Activated CD4-positive, alpha-beta T cell treated with anti-CD3 and anti-CD28 coated beads, Interleukin-10, Interleukin-2, amounts not matched to agents 100 ng/mL and 50 ng/mL, durations not matched to agents 16 hours and 8 hours (primary cell): ENCODE data around the gene AADAC.
A peak's percentile ranks its signal among the peaks of the same experiment; 100 is the strongest.
"Not testable (repeated sequence)": the region's sequence is repeated elsewhere in the genome, so short reads cannot be mapped to it uniquely, and the experiment has no call there.

Experiments
- DNase-seq: peaks from one replicate; pipeline ENCODE4 v3.0.0-alpha.2; 2020

The AADAC gene

GRCh38 chr3:151859233-151859673 is 45.3 kb downstream of the AADAC start:
- no peak for DNase-seq

GRCh38 chr3:151859905-151860304 is 46.0 kb downstream of the AADAC start:
- DNase-seq = no peak

- no peak for DNase-seq
These were observed 49.7 kb downstream of the AADAC start for GRCh38 chr3:151863611-151864010.

GRCh38 chr3:151864423-151865101 is 50.6 kb downstream of the AADAC start:
- DNase-seq = no peak

- DNase-seq = no peak
These were observed 52.9 kb downstream of the AADAC start for GRCh38 chr3:151866711-151867410.

GRCh38 chr3:151867666-151868065 is 53.8 kb downstream of the AADAC start:
- no peak for DNase-seq

GRCh38 chr3:151869181-151869580 is 55.3 kb downstream of the AADAC start:
- DNase-seq = no peak

- peak; percentile 14 for DNase-seq
These were observed 57.9 kb downstream of the AADAC start for GRCh38 chr3:151871639-151872468.

- no peak for DNase-seq
These were observed 59.5 kb downstream of the AADAC start, which contains the start of gene SUCNR1 for GRCh38 chr3:151873398-151873797. SUCNR1 (plus strand) TSS chr3:151873643; CDS start chr3:151879893, 6,250 bp downstream.

- DNase-seq = not testable (repeated sequence)
These were observed 60.2 kb downstream of the AADAC start for GRCh38 chr3:151874079-151874478.

- peak; percentile 15 for DNase-seq
These were observed 61.8 kb downstream of the AADAC start for GRCh38 chr3:151875759-151876158.

- DNase-seq = no peak
These were observed 63.4 kb downstream of the AADAC start for GRCh38 chr3:151877269-151877668.
